HG02870 (cell line): ENCODE data around the gene WDR11.
"Not testable (repeated sequence)": the region's sequence is repeated elsewhere in the genome, so short reads cannot be mapped to it uniquely, and the experiment has no call there.

Experiments
- ATAC-seq: cut with Tn5 transposase; IDR thresholded peaks from one replicate; pipeline ENCODE4 v1.9.1; 2021; ENCODE audit warnings: mild to moderate bottlenecking, moderate library complexity; ENCODE audit not compliant: unreplicated experiment

WDR11 gene

GRCh38 chr10:120854388-120854787 lies 3.2 kb downstream of the WDR11 start:
- no peak for ATAC-seq

- ATAC-seq: no peak
Measured at GRCh38 chr10:120861178-120861855, 10.2 kb downstream of the WDR11 start.

- no peak for ATAC-seq
Measured at GRCh38 chr10:120873741-120874140, 22.6 kb downstream of the WDR11 start.

GRCh38 chr10:120883071-120883470 lies 31.9 kb downstream of the WDR11 start:
- no peak for ATAC-seq

GRCh38 chr10:120887482-120887881 lies 36.3 kb downstream of the WDR11 start:
- ATAC-seq: no peak

- no peak for ATAC-seq
Measured at GRCh38 chr10:120891365-120891764, 40.2 kb downstream of the WDR11 start.

- ATAC-seq: no peak
Measured at GRCh38 chr10:120894556-120894955, 43.4 kb downstream of the WDR11 start.

- ATAC-seq: no peak
Measured at GRCh38 chr10:120897343-120897742, 46.2 kb downstream of the WDR11 start.

GRCh38 chr10:120905268-120905667 lies 54.1 kb downstream of the WDR11 start:
- ATAC-seq: no peak

GRCh38 chr10:120917521-120918250 lies 66.5 kb downstream of the WDR11 start:
- ATAC-seq: no peak

- not testable (repeated sequence) for ATAC-seq
Measured at GRCh38 chr10:120923886-120924285, 72.7 kb downstream of the WDR11 start.

GRCh38 chr10:120926611-120927010 lies 75.4 kb downstream of the WDR11 start:
- no peak for ATAC-seq

GRCh38 chr10:120927352-120927751 lies 76.2 kb downstream of the WDR11 start:
- no peak for ATAC-seq

- ATAC-seq: no peak
Measured at GRCh38 chr10:120929166-120929565, 78.0 kb downstream of the WDR11 start.

GRCh38 chr10:120931423-120931822 lies 80.3 kb downstream of the WDR11 start:
- no peak for ATAC-seq

GRCh38 chr10:120931999-120932398 lies 80.8 kb downstream of the WDR11 start:
- no peak for ATAC-seq

- no peak for ATAC-seq
Measured at GRCh38 chr10:120938822-120939221, 87.7 kb downstream of the WDR11 start.

- ATAC-seq: no peak
Measured at GRCh38 chr10:120940299-120940900, 89.2 kb downstream of the WDR11 start.

- no peak for ATAC-seq
Measured at GRCh38 chr10:120941501-120941900, 90.3 kb downstream of the WDR11 start.

- peak; percentile 89 for ATAC-seq
Measured at GRCh38 chr10:120942806-120943413, 91.7 kb downstream of the WDR11 start.

GRCh38 chr10:120943542-120943941 lies 92.4 kb downstream of the WDR11 start:
- no peak for ATAC-seq
